HFF-Myc (cell line): Measurements from ENCODE around the gene FERMT2.

Experiments used
- DNase-seq: peaks from one replicate; pipeline ENCODE4 v3.0.0-alpha.2; 2011; ENCODE audit warnings: low read depth; ENCODE audit errors: extremely low read depth
- H3K4me3 ChIP-seq: replicated peaks from 2 replicates; pipeline ENCODE4 v1.5.1; 2011; ENCODE audit warnings: low read depth, mild to moderate bottlenecking, control low read depth, low read length
- TF ChIP-seq, protein P1 (sequence below): IDR thresholded peaks from 2 replicates; pipeline ENCODE4 v1.5.1; 2012; ENCODE audit warnings: mild to moderate bottlenecking, low read depth, low read length, control low read depth; ENCODE audit errors: missing control alignments

Gene FERMT2

DNA sequence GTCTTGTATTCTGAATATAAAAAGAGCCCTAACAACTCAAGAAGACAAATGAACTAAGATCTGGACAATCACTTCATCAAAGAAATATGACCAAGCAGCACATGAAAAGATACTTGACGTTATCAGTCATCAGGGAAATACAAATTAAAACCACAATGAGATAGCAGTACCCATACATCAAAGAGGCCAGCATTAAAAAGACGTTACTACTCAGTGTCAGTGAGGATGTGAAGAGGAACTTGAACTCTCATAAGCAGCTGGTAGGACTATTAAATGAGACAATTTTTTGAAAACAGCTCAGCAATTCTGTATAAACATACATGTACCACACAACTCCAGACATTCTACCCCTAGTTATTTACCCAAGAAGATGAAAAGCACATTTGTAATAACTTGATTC is 55.9 kb downstream of the FERMT2 start:
- no peak for DNase-seq
- TF ChIP-seq, protein P1, sequence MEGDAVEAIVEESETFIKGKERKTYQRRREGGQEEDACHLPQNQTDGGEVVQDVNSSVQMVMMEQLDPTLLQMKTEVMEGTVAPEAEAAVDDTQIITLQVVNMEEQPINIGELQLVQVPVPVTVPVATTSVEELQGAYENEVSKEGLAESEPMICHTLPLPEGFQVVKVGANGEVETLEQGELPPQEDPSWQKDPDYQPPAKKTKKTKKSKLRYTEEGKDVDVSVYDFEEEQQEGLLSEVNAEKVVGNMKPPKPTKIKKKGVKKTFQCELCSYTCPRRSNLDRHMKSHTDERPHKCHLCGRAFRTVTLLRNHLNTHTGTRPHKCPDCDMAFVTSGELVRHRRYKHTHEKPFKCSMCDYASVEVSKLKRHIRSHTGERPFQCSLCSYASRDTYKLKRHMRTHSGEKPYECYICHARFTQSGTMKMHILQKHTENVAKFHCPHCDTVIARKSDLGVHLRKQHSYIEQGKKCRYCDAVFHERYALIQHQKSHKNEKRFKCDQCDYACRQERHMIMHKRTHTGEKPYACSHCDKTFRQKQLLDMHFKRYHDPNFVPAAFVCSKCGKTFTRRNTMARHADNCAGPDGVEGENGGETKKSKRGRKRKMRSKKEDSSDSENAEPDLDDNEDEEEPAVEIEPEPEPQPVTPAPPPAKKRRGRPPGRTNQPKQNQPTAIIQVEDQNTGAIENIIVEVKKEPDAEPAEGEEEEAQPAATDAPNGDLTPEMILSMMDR, result no peak
- H3K4me3 ChIP-seq, result no peak overlapping the region

DNA sequence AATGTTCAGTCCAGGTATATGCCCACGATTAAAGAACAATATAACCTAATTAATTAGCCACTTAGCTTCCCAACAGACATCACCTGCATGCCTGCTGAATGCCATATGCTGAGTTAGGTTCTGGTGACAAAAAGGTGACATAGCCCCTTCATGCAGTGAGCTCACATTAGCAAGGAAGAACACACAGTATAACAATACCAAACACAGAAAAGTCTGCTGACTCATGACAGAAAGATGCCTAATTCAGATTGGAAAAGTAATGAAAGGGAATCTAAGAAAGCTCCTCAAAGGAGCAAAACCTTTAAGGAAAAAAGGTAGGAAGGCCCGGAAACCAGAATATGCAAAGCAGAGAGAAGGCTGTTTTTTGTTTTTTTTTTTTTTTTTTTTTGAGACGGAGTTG is 59.0 kb downstream of the FERMT2 start:
- no peak for DNase-seq
- TF ChIP-seq, protein P1, result no peak
- no peak overlapping the region for H3K4me3 ChIP-seq

DNA sequence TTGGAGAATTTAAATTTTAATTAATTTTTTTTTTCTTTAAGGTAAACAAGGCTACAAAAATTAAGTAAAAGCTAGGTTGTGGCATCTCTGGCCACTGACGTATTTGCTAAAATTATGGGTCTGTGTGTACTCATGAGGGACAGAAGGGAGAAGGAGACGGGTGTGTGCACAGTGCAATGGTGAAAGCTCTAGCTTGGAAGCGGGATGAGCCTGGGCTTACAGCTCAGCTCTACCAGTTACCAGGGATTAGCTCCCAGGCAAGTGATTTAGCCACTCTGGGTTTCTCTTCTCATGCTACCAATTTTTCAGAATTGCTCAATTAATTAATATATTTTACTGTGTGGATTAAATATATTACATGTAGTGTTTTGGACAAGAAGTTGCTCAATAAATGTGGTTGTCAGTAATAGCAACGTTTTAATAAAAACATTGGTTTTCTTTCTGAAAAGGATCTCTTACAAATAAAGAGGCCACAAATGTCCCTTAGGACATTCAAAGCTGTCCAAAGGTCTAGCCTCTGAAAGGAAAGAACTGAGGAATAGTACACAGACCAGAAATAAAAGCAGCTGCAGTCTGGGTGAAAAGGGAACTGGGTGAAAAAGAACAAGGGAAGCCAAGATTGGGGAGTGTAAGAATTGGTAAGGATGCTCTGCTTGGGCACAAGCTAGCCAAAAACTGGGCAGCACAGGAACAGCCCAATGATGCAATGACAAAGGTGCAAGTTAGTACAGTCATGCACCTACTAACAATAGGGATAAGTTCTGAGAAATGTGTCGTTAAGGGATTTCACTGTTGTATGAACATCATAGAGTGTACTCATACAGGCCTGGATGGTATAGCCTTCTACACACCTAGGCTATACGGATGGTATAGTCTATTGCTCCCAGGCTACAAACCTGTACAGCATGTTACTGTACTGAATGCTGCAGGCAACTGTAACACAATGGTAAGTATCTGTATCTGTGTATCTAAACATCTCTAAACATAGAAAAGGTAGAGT is 61.7 kb downstream of the FERMT2 start:
- no peak overlapping the region for H3K4me3 ChIP-seq
- no peak for DNase-seq
- TF ChIP-seq, protein P1, result no peak

DNA sequence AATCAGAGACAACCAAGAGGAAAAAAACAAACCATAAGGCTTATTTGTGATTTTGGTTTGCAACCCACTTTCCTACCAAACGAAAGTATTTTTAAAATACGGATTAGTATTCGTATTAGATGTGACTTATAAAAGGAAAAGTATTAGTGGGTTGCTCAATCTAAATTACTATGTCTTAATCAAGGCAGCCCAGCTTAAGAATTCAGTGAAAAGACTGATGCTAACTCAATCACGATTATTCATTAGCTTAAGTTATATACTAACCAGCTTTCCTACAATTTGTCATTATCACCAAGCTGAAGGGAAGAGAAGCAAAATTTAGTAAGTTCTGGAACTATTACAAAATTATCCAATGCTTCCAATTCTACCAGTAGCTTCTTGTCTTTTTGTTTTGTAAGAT is 62.7 kb downstream of the FERMT2 start:
- no peak for DNase-seq
- H3K4me3 ChIP-seq, result no peak overlapping the region
- TF ChIP-seq, protein P1, result no peak

DNA sequence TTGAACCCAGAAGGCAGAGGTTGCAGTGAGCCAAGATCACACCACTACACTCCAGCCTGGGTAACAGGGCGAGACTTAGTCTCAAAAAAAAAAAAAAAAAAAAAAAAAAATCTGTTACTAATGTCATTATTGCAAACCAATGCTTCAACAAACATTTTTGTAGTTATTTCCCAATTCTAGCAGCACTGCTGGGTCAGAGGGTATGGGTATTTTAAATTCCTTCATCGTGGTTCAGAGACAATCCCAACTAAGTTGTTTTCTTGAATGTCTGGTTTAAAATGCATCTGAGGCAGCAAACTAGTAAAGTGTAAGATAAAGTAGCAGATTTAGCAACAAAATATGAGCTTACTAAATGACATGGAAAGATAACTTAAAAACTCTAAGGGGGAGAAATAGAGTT is 65.6 kb downstream of the FERMT2 start:
- DNase-seq, result no peak
- no peak overlapping the region for H3K4me3 ChIP-seq

DNA sequence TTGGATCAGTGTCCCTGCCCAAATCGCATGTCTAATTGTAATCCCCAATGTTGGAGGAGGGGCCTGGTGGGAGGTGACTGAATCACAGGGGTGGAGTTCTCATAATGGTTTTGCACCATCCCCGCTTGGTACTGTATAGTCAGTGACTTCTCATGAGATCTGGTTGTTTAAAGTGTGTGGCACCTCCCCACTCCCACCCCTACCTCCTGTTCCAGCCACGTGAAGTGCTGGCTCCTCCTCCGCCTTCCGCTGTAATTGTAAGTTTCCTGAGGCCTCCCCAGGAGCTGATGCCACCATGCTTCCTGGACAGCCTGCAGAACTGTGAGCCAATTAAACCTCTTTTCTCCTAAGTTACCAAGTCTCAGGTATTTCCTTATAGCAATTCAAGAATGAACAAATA is 67.2 kb downstream of the FERMT2 start:
- TF ChIP-seq, protein P1, result no peak
- H3K4me3 ChIP-seq, result no peak overlapping the region
- DNase-seq, result no peak

More for the DNA sequence above, 65.6 kb downstream of the FERMT2 start:
- TF ChIP-seq, protein P1, result no peak

DNA sequence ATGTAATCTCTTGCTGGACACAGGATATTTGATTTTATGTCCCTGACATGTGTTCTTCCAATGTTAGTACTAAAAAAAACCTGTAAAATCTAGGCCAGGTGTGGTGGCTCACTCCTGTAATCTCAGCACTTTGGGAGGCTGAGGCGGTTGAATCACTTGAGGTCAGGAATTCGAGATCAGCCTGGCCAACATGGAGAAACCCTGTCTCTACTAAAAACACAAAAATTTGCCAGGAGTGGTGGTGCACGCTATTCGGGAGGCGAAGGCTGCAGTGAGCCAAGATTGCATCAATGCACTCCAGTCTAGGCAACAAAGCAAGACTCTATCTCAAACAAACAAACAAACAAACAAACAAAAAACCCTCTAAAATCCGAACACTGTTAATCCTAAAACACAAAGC is 68.0 kb downstream of the FERMT2 start:
- TF ChIP-seq, protein P1, result no peak
- no peak for DNase-seq

More for the DNA sequence above, 68.0 kb downstream of the FERMT2 start:
- H3K4me3 ChIP-seq, result no peak overlapping the region
